ENCODE data around the gene MAST1. TPM values are rescaled to one million over a fixed set of nuclear protein-coding genes. Genes with fewer than 3 reads are reported as not detected.

MAST1 gene
- total RNA-seq, 2 experiments from 2014 or later = 2.4 to 3.0 TPM

DNA sequence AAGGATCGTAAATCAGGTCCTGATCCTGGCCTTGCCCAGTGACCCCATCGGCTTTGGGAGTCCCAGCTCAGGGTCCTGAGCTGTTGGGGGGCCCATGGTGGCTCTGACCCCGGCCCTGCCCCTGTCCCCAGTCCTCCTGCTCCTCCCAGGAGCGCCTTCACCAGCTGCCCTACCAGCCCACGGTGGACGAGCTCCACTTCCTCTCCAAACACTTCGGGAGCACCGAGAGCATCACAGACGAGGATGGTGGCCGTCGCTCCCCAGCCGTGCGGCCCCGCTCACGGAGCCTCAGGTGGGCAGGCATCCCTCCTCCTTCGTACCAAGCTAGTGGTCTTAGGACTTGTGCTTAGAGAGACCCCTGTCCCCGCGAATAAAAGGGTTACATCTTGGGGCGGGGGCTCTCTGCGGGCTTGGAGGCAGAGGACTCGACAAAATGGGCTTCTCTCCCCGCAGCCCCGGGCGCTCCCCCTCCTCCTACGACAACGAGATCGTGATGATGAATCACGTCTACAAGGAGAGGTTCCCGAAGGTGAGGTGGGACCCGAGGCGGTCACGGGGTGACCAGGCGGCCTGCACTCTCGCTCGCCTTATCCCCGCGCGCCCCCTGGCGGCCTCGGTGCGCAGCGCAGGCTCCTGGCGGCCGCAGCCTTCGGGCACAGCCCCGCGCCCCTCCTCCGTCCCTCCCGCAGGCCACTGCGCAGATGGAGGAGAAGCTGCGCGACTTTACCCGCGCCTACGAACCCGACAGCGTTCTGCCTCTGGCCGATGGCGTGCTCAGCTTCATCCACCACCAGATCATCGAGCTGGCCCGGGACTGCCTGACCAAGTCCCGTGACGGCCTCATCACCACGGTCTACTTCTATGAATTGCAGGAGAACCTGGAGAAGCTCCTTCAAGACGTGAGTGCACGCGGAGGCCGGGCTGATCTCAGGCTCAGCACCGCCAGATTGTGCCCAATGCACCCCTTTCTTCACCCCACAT, 9.1 kb downstream of the MAST1 start:
- Mint-ChIP-seq H3K9me3 (no peaks in the 10 kb centered on the region), H3K36me3 (ENCODE audit: low read depth) (no peaks in the 10 kb centered on the region), H3K4me1 (ENCODE audit: low read depth) (peaks cover 3% of the 10 kb centered on the region), H3K27me3 (peaks cover 25% of the 10 kb centered on the region), H3K4me3 (peak overlapping the region; percentile 67), H3K27ac (peak overlapping the region; percentile 63)
- TF ChIP-seq, protein P1, sequence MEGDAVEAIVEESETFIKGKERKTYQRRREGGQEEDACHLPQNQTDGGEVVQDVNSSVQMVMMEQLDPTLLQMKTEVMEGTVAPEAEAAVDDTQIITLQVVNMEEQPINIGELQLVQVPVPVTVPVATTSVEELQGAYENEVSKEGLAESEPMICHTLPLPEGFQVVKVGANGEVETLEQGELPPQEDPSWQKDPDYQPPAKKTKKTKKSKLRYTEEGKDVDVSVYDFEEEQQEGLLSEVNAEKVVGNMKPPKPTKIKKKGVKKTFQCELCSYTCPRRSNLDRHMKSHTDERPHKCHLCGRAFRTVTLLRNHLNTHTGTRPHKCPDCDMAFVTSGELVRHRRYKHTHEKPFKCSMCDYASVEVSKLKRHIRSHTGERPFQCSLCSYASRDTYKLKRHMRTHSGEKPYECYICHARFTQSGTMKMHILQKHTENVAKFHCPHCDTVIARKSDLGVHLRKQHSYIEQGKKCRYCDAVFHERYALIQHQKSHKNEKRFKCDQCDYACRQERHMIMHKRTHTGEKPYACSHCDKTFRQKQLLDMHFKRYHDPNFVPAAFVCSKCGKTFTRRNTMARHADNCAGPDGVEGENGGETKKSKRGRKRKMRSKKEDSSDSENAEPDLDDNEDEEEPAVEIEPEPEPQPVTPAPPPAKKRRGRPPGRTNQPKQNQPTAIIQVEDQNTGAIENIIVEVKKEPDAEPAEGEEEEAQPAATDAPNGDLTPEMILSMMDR (IDR thresholded peaks at IDR 0.05) = peak; percentile 100
- ChIA-PET CTCF (interaction anchor here (0.6 to 6.7 kb wide), 62 partner anchors 10 to 309 kb away, joined by 3 to 118 read pairs (median 5); partner anchors contain the start of genes DNASE2, GCDH, JUNB and MAN2B1), POLR2A (interaction anchor here (0.6 to 1.7 kb wide), 7 partner anchors 14 to 936 kb away, joined by 3 to 7 read pairs (median 3); partner anchors contain the start of genes FBXW9, JUNB, PRDX2 and RNASEH2A)
- intact Hi-C loops (cut with micrococcal nuclease) = loop anchor here (5.0 kb wide), 1 partner anchor 85 kb away; no protein-coding TSS in a partner anchor
- ATAC-seq (peak; percentile 99), DNase-seq (peak; percentile 91)

DNA sequence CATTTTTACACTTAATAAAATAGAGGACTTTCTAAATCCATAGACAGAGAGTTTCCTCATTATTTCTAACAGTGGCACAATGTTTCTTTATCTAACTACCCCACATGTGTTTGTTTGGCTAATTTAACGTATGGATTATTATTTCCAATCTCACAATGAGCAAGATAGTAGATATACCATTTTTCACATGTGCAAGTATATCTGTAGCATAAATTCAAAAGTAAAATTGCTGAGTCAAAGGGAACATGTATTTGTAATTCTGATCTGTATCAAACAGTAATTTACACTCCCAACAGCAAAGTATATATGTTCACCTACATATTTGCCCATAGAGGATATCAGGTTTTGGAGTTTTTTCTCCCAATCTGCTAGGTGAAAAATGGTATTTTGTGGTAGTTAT, 18.3 kb downstream of the MAST1 start:
- ChIA-PET CTCF (interaction anchor here (1.5 kb wide), 1 partner anchor 109 kb away, joined by 7 read pairs; no protein-coding TSS in a partner anchor), POLR2A (interaction anchor here (0.6 kb wide), 1 partner anchor 41 kb away, joined by 3 read pairs; no protein-coding TSS in a partner anchor)
- no peaks in the 10 kb centered on the region for H3K27me3 Mint-ChIP-seq
- TF ChIP-seq, protein P1 (IDR thresholded peaks at IDR 0.05) = no peak
- H3K4me3 Mint-ChIP-seq = no peak overlapping the region
- no peak overlapping the region for H3K27ac Mint-ChIP-seq
- DNase-seq (no peak), ATAC-seq (no peak)
- H3K36me3 Mint-ChIP-seq (ENCODE audit: low read depth) = no peaks in the 10 kb centered on the region
- intact Hi-C loops (cut with micrococcal nuclease) = no loop called here
- peaks cover 5% of the 10 kb centered on the region for H3K9me3 Mint-ChIP-seq
- no peaks in the 10 kb centered on the region for H3K4me1 Mint-ChIP-seq (ENCODE audit: low read depth)

DNA sequence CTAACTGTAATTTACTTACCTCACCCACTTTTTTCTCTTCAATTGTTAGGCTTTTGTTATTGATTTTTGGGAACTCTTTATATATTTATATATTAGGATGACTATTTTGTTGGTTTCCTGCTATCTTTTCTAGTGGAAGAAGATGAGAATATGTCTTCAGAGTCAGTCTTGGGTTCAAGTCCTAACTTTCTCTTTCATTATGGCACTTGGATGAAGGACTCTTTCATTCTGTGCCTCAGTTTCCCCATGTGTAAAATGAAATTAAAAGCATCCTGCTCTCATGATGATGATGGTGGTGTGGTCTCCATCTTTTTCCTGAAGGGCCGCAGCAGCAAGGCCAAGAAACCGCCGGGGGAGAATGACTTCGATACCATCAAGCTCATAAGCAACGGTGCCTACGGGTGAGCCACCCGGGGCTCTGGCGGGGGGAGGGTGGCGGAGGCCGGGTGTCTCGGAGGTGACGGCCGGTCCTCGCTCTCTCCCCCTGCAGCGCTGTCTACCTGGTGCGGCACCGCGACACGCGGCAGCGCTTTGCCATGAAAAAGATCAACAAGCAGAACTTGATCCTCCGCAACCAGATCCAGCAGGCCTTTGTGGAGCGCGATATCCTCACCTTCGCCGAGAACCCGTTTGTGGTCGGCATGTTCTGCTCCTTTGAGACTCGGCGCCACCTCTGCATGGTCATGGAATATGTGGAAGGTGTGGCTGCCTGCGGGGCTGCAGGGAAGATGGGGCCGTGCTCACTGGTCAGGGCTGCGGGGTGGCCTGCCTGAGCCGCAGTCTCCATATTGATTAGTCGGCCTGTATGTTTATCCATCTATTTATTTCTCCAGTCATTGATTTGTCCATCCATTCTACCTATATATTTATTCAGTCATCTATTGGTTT, 20.0 kb downstream of the MAST1 start:
- ChIA-PET CTCF (interaction anchor here (1.5 to 2.5 kb wide), 3 partner anchors 11 to 107 kb away, joined by 5 to 14 read pairs (median 7); no protein-coding TSS in a partner anchor), POLR2A (no interaction called here)
- no peak overlapping the region for H3K4me3 Mint-ChIP-seq
- no peaks in the 10 kb centered on the region for H3K27me3 Mint-ChIP-seq
- TF ChIP-seq, protein P1 (IDR thresholded peaks at IDR 0.05) = no peak
- H3K9me3 Mint-ChIP-seq = peaks cover 5% of the 10 kb centered on the region
- H3K36me3 Mint-ChIP-seq (ENCODE audit: low read depth) = no peaks in the 10 kb centered on the region
- H3K27ac Mint-ChIP-seq = no peak overlapping the region
- DNase-seq (no peak), ATAC-seq (no peak)
- intact Hi-C loops (cut with micrococcal nuclease) = no loop called here
- no peaks in the 10 kb centered on the region for H3K4me1 Mint-ChIP-seq (ENCODE audit: low read depth)

DNA sequence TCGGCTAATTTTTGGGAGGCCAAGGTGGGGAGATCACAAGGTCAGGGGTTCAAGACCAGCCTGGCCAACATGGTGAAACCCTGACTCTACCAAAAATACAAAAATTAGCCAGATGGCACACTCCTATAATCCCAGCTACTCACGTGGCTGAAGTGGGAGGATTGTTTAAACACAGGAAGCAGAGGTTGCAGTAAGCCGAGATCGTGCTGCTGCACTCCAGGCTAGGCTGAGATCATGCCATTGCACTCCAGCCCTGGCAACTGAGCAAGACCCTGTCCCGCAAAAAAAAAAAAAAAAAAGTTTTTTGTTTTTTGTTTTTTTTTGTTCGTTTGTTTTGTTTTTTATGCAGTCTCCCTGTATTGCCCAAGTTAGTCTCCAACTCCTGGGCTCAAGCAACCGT, 21.2 kb downstream of the MAST1 start:
- DNase-seq = no peak
- intact Hi-C loops (cut with micrococcal nuclease) = no loop called here
- no peak overlapping the region for H3K4me3 Mint-ChIP-seq
- POLR2A ChIA-PET = no interaction called here
- H3K36me3 Mint-ChIP-seq (ENCODE audit: low read depth) = no peaks in the 10 kb centered on the region
- H3K9me3 Mint-ChIP-seq = peaks cover 5% of the 10 kb centered on the region
- H3K27ac Mint-ChIP-seq = no peak overlapping the region
- no peaks in the 10 kb centered on the region for H3K4me1 Mint-ChIP-seq (ENCODE audit: low read depth)
- TF ChIP-seq, protein P1 (IDR thresholded peaks at IDR 0.05) = no peak
- CTCF ChIA-PET = interaction anchor here (2.5 kb wide), 1 partner anchor 12 kb away, joined by 14 read pairs; no protein-coding TSS in a partner anchor
- ATAC-seq = no peak
- H3K27me3 Mint-ChIP-seq = no peaks in the 10 kb centered on the region
